ENCODE results near the gene ABO.
"Not testable (repeated sequence)": the region's sequence is repeated elsewhere in the genome, so short reads cannot be mapped to it uniquely, and the experiment has no call there.

The ABO gene

DNA sequence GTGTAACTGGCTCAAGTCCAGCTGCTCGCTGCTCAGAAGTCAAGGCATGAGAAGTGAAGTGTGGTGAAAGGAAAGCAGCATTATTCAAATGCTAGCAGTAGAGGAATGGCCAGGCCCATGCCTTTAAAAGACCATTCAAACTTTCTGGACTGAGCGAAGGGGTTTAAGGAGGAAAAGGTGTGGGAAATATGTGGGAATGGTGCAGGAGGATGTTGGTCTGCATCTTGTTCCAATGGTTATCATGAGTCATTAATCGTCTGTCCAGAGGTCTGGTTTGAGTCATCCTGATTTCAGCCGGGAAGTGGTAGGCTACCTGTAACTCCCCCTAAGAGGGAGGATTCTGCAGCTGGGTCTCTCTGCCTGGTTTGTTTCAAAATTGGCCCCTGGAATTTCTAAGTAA is 60.7 kb downstream of the ABO start:
- not testable (repeated sequence) for H3K9me2 ChIP-seq (replicated peaks; ENCODE audit: low read depth, low read length); H4K20me1 ChIP-seq (ENCODE audit: insufficient read depth, low read length, poor library complexity, severe bottlenecking); H3F3A ChIP-seq (ENCODE audit: low read depth); H3K4me1 ChIP-seq (ENCODE audit: insufficient read depth, low read length, poor library complexity, severe bottlenecking); H3K9ac ChIP-seq (ENCODE audit: low read depth, low read length, poor library complexity, severe bottlenecking); H3K27me3 ChIP-seq (ENCODE audit: insufficient read depth, low read length, poor library complexity, severe bottlenecking); H3K79me2 ChIP-seq (ENCODE audit: insufficient read depth, low read length); H3K36me3 ChIP-seq (ENCODE audit: insufficient read depth, low read length); H2AFZ ChIP-seq (ENCODE audit: low read length); H3K4me3 ChIP-seq (ENCODE audit: low read length, poor library complexity, severe bottlenecking); H3K9me3 ChIP-seq (ENCODE audit: insufficient read depth, low read depth, low read length); H3K4me2 ChIP-seq (ENCODE audit: low read depth, low read length, poor library complexity, severe bottlenecking)

DNA sequence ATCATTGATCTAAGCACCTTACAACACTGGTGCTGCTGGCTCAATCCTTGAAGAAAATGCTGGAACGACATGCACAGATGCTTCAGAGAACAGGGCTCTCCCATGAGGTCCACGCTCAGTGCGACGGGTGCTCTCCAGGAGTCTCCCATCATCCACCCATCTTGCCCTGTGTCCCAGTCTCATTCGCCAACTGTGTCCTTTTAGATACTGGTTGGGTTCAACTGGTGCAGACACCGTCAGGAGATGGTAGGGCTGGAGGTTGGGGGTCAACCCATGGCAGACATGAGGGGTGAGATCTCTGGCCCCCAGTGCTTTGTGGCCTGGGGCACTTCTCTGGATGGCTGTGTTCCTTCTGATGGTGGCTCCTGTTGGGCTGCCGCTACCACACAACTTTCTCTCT is 64.4 kb downstream of the ABO start:
- Histone ChIP-seq H3K9me3 (ENCODE audit: insufficient read depth, low read depth, low read length) (no peaks in the 10 kb centered on the region; the same call in 1 of the 2 replicates), H3K9ac (ENCODE audit: low read depth, low read length, poor library complexity, severe bottlenecking) (no peak overlapping the region), H3K27me3 (ENCODE audit: insufficient read depth, low read length, poor library complexity, severe bottlenecking) (no peaks in the 10 kb centered on the region), H3K4me3 (ENCODE audit: low read length, poor library complexity, severe bottlenecking) (no peak overlapping the region), H4K20me1 (ENCODE audit: insufficient read depth, low read length, poor library complexity, severe bottlenecking) (no peaks in the 10 kb centered on the region), H3K4me1 (ENCODE audit: insufficient read depth, low read length, poor library complexity, severe bottlenecking) (no peaks in the 10 kb centered on the region), H3K9me2 (replicated peaks; ENCODE audit: low read depth, low read length) (no peaks in the 10 kb centered on the region), H3F3A (ENCODE audit: low read depth) (no peaks in the 10 kb centered on the region), H3K36me3 (ENCODE audit: insufficient read depth, low read length) (no peaks in the 10 kb centered on the region), H2AFZ (ENCODE audit: low read length) (no peak overlapping the region), H3K79me2 (ENCODE audit: insufficient read depth, low read length) (no peaks in the 10 kb centered on the region), H3K4me2 (ENCODE audit: low read depth, low read length, poor library complexity, severe bottlenecking) (no peak overlapping the region)
- TF ChIP-seq CTCF (conservative IDR thresholded peaks at IDR 0.05; ENCODE audit: low read length) (no peak), EZH2phosphoT487 (IDR thresholded peaks at IDR 0.05; ENCODE audit: borderline replicate concordance) (no peak)

- Histone ChIP-seq H3K27me3 (ENCODE audit: insufficient read depth, low read length, poor library complexity, severe bottlenecking) (no peaks in the 10 kb centered on the region), H3K4me2 (ENCODE audit: low read depth, low read length, poor library complexity, severe bottlenecking) (no peak overlapping the region), H3K9ac (ENCODE audit: low read depth, low read length, poor library complexity, severe bottlenecking) (no peak overlapping the region), H4K20me1 (ENCODE audit: insufficient read depth, low read length, poor library complexity, severe bottlenecking) (no peaks in the 10 kb centered on the region), H3K36me3 (ENCODE audit: insufficient read depth, low read length) (no peaks in the 10 kb centered on the region), H3K9me2 (replicated peaks; ENCODE audit: low read depth, low read length) (no peaks in the 10 kb centered on the region), H2AFZ (ENCODE audit: low read length) (no peak overlapping the region), H3K9me3 (ENCODE audit: insufficient read depth, low read depth, low read length) (no peaks in the 10 kb centered on the region; the same call in 1 of the 2 replicates), H3K4me1 (ENCODE audit: insufficient read depth, low read length, poor library complexity, severe bottlenecking) (no peaks in the 10 kb centered on the region), H3K4me3 (ENCODE audit: low read length, poor library complexity, severe bottlenecking) (no peak overlapping the region), H3K79me2 (ENCODE audit: insufficient read depth, low read length) (no peaks in the 10 kb centered on the region), H3F3A (ENCODE audit: low read depth) (no peaks in the 10 kb centered on the region)
- no peak for TF ChIP-seq CTCF (conservative IDR thresholded peaks at IDR 0.05; ENCODE audit: low read length)
- no peak for TF ChIP-seq EZH2phosphoT487 (IDR thresholded peaks at IDR 0.05; ENCODE audit: borderline replicate concordance)
Measured at GRCh38 chr9:133210202-133210532, 64.8 kb downstream of the ABO start.

DNA sequence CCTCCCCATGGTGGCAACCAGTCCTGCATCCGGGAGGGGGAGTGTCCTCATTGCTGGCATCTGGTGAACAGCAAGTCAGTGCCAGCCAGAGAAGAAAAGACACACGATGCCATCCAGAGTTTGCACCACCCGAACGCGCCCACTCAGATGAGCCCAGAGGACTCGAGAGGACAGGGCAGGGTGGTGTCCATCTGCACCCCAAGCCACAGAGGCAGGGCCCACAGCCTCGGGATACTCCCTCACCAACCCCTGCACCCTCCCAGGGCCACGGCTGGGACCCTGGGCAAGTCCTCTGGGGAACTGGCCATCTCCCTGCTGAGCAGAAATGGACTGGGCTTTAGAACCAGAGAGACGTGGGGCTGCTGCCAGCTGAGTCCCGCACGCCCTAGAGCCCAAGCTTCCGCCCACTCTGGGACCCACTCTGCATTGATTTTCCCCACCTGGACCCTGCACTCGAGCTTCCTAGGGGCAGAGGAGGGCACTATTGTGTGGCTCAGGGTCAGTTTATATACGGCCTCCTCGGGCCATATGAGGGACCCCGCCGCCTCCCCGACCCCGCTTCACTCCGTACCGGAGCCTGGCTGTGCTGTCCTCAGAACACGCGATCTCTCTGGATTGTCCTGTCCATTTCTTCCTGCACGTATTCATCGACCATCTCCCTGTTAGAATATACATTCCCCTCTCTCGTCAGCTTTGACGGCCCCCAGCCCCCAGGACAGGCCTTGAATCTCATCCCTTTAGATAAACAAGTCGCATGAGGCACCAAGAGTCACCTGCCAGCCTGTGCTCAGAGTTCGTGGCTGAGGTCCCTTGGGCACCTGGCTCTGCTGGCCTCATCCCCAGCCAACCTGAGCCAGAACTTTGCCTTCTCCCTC is 65.4 kb downstream of the ABO start:
- not testable (repeated sequence) for H3K9me3 ChIP-seq (ENCODE audit: insufficient read depth, low read depth, low read length); H3K9ac ChIP-seq (ENCODE audit: low read depth, low read length, poor library complexity, severe bottlenecking); H3K9me2 ChIP-seq (replicated peaks; ENCODE audit: low read depth, low read length); H3K79me2 ChIP-seq (ENCODE audit: insufficient read depth, low read length); H4K20me1 ChIP-seq (ENCODE audit: insufficient read depth, low read length, poor library complexity, severe bottlenecking); H3K27me3 ChIP-seq (ENCODE audit: insufficient read depth, low read length, poor library complexity, severe bottlenecking); H3K36me3 ChIP-seq (ENCODE audit: insufficient read depth, low read length); H2AFZ ChIP-seq (ENCODE audit: low read length); H3F3A ChIP-seq (ENCODE audit: low read depth); H3K4me3 ChIP-seq (ENCODE audit: low read length, poor library complexity, severe bottlenecking); H3K4me1 ChIP-seq (ENCODE audit: insufficient read depth, low read length, poor library complexity, severe bottlenecking); H3K4me2 ChIP-seq (ENCODE audit: low read depth, low read length, poor library complexity, severe bottlenecking)

DNA sequence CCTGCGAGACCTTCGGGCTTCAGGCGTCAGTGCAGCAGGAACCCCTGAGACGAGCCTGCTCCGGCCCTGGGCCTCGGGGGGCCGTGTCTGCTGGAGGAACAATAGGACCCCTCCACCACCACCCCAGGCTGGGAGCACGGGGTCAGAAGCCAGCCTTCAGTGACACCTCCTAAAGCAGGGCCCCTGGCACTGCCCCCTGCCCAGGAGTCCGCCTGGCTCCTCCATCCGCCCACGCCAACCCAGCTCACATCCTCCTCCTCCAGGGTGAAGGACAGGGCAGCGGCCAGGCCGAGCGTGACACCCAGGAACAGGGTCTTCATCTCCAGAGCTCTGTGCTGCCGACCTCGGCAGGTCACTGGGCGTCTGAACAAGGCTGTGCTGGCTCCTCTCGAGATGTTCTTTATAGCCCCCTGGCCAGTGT is 66.1 kb downstream of the ABO start, which contains the start of gene OBP2B:
Gene OBP2B, minus strand, starts transcription at position 371 of the 421 bp plus-strand sequence. Its CDS starts 51 bp downstream, at position 320.
- H2AFZ ChIP-seq (ENCODE audit: low read length); H3K4me1 ChIP-seq (ENCODE audit: insufficient read depth, low read length, poor library complexity, severe bottlenecking); H3F3A ChIP-seq (ENCODE audit: low read depth); H3K79me2 ChIP-seq (ENCODE audit: insufficient read depth, low read length); H3K9me3 ChIP-seq (ENCODE audit: insufficient read depth, low read depth, low read length); H3K36me3 ChIP-seq (ENCODE audit: insufficient read depth, low read length); H3K4me3 ChIP-seq (ENCODE audit: low read length, poor library complexity, severe bottlenecking); H3K4me2 ChIP-seq (ENCODE audit: low read depth, low read length, poor library complexity, severe bottlenecking); H3K9ac ChIP-seq (ENCODE audit: low read depth, low read length, poor library complexity, severe bottlenecking); H4K20me1 ChIP-seq (ENCODE audit: insufficient read depth, low read length, poor library complexity, severe bottlenecking); H3K27me3 ChIP-seq (ENCODE audit: insufficient read depth, low read length, poor library complexity, severe bottlenecking); H3K9me2 ChIP-seq (replicated peaks; ENCODE audit: low read depth, low read length): not testable (repeated sequence)

All from Loucy (cell line).